Uterus (tissue), 2 donors: Measurements from ENCODE around the gene TMEM109.

Experiments
- POLR2A ChIP-seq, 2 donors: fragments of 450-650 bp; IDR thresholded peaks; one replicate each; pipeline ENCODE4 v1.6.1; 2016; ENCODE audit warnings: antibody characterized with exemption in 2 of 2, mild to moderate bottlenecking in 1 of 2, moderate library complexity in 1 of 2
- TF ChIP-seq, protein P1 (sequence below), 4 experiments: fragments of 200-600 bp in 2 of 4; fragments of 450-650 bp in 2 of 4; sonication (generic) in 2 of 4; IDR thresholded peaks; one replicate each; pipeline ENCODE4 v1.5.1; 2016 to 2019; ENCODE audit warnings: antibody characterized with exemption in 4 of 4, mild to moderate bottlenecking in 2 of 4, moderate library complexity in 1 of 4

DNA sequence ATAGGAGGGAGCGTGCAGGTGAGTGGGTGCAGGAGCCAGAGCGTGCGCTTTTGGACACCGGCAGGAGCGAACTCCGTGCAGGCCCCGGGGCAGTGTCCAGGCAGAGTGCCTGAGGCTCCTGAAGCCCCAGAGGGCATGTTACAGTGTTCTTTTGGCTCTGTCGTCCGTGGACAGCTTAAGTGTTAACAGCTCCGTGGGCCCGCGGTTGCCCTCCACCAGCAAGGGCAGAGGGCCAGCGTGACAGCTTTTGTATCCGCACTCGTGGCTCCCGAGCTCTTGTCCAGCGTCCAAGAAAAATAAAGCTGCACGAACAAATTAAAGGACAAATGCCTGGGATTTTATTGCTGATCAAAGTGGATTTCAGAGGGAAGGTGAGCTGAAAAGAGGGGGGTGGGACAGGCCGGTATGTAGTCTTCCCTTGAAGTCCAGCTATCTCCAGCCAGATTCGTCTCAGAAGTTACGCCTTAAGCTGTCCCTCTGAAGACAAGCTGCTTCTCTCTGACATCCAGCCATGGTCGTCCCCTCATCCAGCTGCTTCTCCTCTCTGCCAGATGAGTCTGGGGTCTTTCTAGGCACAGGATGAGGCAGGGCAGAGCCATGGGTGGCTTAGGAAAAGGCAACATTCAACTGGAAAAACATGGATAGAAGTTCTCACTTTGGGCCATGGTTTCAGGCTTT lies 968 bp upstream of the TMEM109 start:
- TF ChIP-seq, protein P1, sequence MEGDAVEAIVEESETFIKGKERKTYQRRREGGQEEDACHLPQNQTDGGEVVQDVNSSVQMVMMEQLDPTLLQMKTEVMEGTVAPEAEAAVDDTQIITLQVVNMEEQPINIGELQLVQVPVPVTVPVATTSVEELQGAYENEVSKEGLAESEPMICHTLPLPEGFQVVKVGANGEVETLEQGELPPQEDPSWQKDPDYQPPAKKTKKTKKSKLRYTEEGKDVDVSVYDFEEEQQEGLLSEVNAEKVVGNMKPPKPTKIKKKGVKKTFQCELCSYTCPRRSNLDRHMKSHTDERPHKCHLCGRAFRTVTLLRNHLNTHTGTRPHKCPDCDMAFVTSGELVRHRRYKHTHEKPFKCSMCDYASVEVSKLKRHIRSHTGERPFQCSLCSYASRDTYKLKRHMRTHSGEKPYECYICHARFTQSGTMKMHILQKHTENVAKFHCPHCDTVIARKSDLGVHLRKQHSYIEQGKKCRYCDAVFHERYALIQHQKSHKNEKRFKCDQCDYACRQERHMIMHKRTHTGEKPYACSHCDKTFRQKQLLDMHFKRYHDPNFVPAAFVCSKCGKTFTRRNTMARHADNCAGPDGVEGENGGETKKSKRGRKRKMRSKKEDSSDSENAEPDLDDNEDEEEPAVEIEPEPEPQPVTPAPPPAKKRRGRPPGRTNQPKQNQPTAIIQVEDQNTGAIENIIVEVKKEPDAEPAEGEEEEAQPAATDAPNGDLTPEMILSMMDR (IDR thresholded peaks at IDR 0.05) = no peak
- no peak for TF ChIP-seq POLR2A (IDR thresholded peaks at IDR 0.05)
